BLaER1 treated with 17β-estradiol and CSF1 and Interleukin-3, amounts not matched to agents 10 nM and 100 nM (cell line): ENCODE data around the gene MAML2.

Source experiments
- H3K27ac ChIP-seq, 11 experiments: shearing (Covaris generic); formaldehyde crosslinking; 2 replicates each; pipeline ENCODE4 v1.8.1; 2022
- H3K27me3 ChIP-seq, 11 experiments: shearing (Covaris generic); formaldehyde crosslinking; 2 replicates each; pipeline ENCODE4 v1.8.1; 2022
- H3K36me3 ChIP-seq, 11 experiments: shearing (Covaris generic); formaldehyde crosslinking; 2 replicates each; pipeline ENCODE4 v1.8.1; 2022
- H3K4me1 ChIP-seq, 10 experiments: shearing (Covaris generic); formaldehyde crosslinking; 2 replicates each; pipeline ENCODE4 v1.8.1; 2022
- H3K4me2 ChIP-seq, 11 experiments: shearing (Covaris generic); formaldehyde crosslinking; 2 replicates each; pipeline ENCODE4 v1.8.1; 2022
- H3K4me3 ChIP-seq, 10 experiments: shearing (Covaris generic); formaldehyde crosslinking; 2 replicates each; pipeline ENCODE4 v1.8.1; 2022
- H3K9ac ChIP-seq, 11 experiments: shearing (Covaris generic); formaldehyde crosslinking; 2 replicates each; pipeline ENCODE4 v1.8.1; 2022
- H3K9me3 ChIP-seq, 11 experiments: shearing (Covaris generic); formaldehyde crosslinking; replicated peaks in 1 of 11; 2 replicates each; pipeline ENCODE4 v1.8.1; 2022
- H4K20me1 ChIP-seq, 11 experiments: shearing (Covaris generic); formaldehyde crosslinking; 2 replicates each; pipeline ENCODE4 v1.8.1; 2022
- Cebpa-rat ChIP-seq, 11 experiments: shearing (Covaris generic); IDR thresholded peaks; 2 replicates each; pipeline ENCODE4 v1.8.1; 2022

The MAML2 gene

GRCh38 chr11:96337541-96338431 is 5.2 kb downstream of the MAML2 start:
- Histone ChIP-seq H3K27ac (peak overlapping the region in 1 of 11 experiments; percentile 85; a peak in 2 of 22 replicates), H4K20me1 (peaks cover 0 to 63% (median 0%) of the 10 kb centered on the region in 11 experiments; a peak in 6 of 22 replicates), H3K9ac (peak overlapping the region in 3 of 11 experiments; percentile 15 to 86 (median 84); a peak in 6 of 22 replicates), H3K4me1 (peaks cover 14 to 82% (median 38%) of the 10 kb centered on the region in 10 experiments; a peak in 19 of 20 replicates), H3K36me3 (peaks cover 0 to 32% (median 0%) of the 10 kb centered on the region in 11 experiments; a peak in 7 of 22 replicates), H3K9me3 (no peaks in the 10 kb centered on the region), H3K27me3 (peaks cover 0 to 29% (median 23%) of the 10 kb centered on the region in 11 experiments; a peak in 17 of 22 replicates), H3K4me3 (peak overlapping the region in 3 of 10 experiments; percentile 43 to 83 (median 83); a peak in 6 of 20 replicates), H3K4me2 (peak overlapping the region in 5 of 11 experiments; percentile 78 to 98 (median 92); a peak in 10 of 22 replicates)
- TF ChIP-seq Cebpa-rat (IDR thresholded peaks at IDR 0.05) = no peak

DNA sequence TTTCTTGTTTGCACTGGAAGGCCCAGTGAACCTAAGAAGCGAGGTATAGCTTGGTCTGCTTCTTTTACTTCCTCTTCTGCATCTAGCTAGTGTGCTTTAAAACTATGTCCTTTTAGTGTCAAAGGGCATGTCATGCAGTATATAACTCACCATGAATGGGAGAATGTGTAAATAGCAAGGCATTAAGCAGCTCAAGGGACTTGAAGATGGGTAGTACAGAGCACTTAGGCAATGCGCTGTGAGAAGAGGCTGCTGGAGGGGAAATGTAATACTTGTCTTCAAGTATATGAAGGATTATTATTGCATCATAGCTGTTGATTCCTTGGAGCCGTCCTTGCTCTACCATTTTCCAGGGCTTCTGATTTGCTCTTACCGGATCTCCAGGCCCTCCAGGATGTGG is 7.6 kb downstream of the MAML2 start:
- H3K27ac ChIP-seq = no peak overlapping the region
- H3K9ac ChIP-seq = no peak overlapping the region
- H4K20me1 ChIP-seq = peaks cover 0 to 87% (median 0%) of the 10 kb centered on the region in 11 experiments; a peak in 6 of 22 replicates
- H3K9me3 ChIP-seq = 0 out of 22 replicates have a peak, but pooled peaks cover 0 to 7% (median 0%) of the 10 kb centered on the region in 11 experiments
- H3K4me1 ChIP-seq = peaks cover 9 to 97% (median 29%) of the 10 kb centered on the region in 10 experiments; a peak in 18 of 20 replicates
- peak in 6 of 11 experiments; percentile 17 to 82 (median 47); a peak in 7 of 22 replicates for TF ChIP-seq Cebpa-rat (IDR thresholded peaks at IDR 0.05)
- H3K27me3 ChIP-seq = peaks cover 0 to 5% (median 0%) of the 10 kb centered on the region in 11 experiments; a peak in 6 of 22 replicates
- H3K4me2 ChIP-seq = peak overlapping the region in 3 of 11 experiments; percentile 4 to 97 (median 92); a peak in 6 of 22 replicates
- no peak overlapping the region for H3K4me3 ChIP-seq
- H3K36me3 ChIP-seq = peaks cover 0 to 39% (median 0%) of the 10 kb centered on the region in 11 experiments; a peak in 7 of 22 replicates

GRCh38 chr11:96334219-96334618 is 8.8 kb downstream of the MAML2 start:
- peaks cover 5 to 98% (median 18%) of the 10 kb centered on the region in 10 experiments; a peak in 18 of 20 replicates for H3K4me1 ChIP-seq
- H3K4me3 ChIP-seq = no peak overlapping the region
- 0 out of 22 replicates have a peak, but pooled peaks cover 0 to 7% (median 0%) of the 10 kb centered on the region in 11 experiments for H3K9me3 ChIP-seq
- no peak overlapping the region for H3K27ac ChIP-seq
- TF ChIP-seq Cebpa-rat (IDR thresholded peaks at IDR 0.05) = no peak
- peaks cover 0 to 51% (median 0%) of the 10 kb centered on the region in 11 experiments; a peak in 6 of 22 replicates for H3K36me3 ChIP-seq
- peaks cover 0 to 99% (median 0%) of the 10 kb centered on the region in 11 experiments; a peak in 6 of 22 replicates for H4K20me1 ChIP-seq
- H3K27me3 ChIP-seq = no peaks in the 10 kb centered on the region
- H3K9ac ChIP-seq = no peak overlapping the region
- peak overlapping the region in 2 of 11 experiments; percentile 92 to 97; a peak in 4 of 22 replicates for H3K4me2 ChIP-seq

DNA sequence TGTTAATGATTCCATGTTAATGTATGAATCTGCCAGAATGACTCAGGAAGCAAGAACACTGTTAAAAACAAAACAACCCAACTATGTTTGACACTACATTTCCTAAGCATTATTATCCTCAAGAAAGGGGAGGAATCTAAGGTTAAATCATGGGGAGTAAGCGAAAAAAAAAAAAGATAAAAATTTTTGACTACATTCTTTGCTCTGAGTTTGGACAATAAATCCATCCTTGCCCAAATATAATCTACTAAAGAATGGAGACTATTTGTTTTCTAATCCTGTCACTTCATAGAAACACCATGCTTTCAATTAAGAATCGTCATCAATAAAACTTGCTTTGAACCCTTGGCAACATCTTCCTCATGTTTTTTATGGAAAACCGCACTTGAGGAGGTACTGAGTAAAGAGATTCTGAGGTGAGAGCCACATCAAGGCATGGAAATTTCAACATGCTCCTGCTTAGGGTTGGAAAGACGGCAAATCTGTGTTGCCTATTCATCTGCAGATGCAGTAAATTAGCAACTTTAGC is 9.7 kb downstream of the MAML2 start:
- H4K20me1 ChIP-seq = peaks cover 0 to 100% (median 0%) of the 10 kb centered on the region in 11 experiments; a peak in 6 of 22 replicates
- peaks cover 0 to 61% (median 0%) of the 10 kb centered on the region in 11 experiments; a peak in 6 of 22 replicates for H3K36me3 ChIP-seq
- no peaks in the 10 kb centered on the region for H3K27me3 ChIP-seq
- peaks cover 0 to 100% (median 10%) of the 10 kb centered on the region in 10 experiments; a peak in 11 of 20 replicates for H3K4me1 ChIP-seq
- no peak overlapping the region for H3K9ac ChIP-seq
- H3K9me3 ChIP-seq = 0 out of 22 replicates have a peak, but pooled peaks cover 0 to 7% (median 0%) of the 10 kb centered on the region in 11 experiments
- H3K4me3 ChIP-seq = no peak overlapping the region
- H3K27ac ChIP-seq = no peak overlapping the region
- no peak for TF ChIP-seq Cebpa-rat (IDR thresholded peaks at IDR 0.05)
- H3K4me2 ChIP-seq = peak overlapping the region in 2 of 11 experiments; percentile 66 to 97; a peak in 5 of 22 replicates

- Histone ChIP-seq H3K4me1 (peaks cover 0 to 93% (median 8%) of the 10 kb centered on the region in 10 experiments; a peak in 11 of 20 replicates), H3K4me3 (no peak overlapping the region), H3K9ac (no peak overlapping the region), H3K27me3 (no peaks in the 10 kb centered on the region), H4K20me1 (peaks cover 0 to 100% (median 0%) of the 10 kb centered on the region in 11 experiments; a peak in 6 of 22 replicates), H3K36me3 (peaks cover 0 to 69% (median 0%) of the 10 kb centered on the region in 11 experiments; a peak in 6 of 22 replicates), H3K9me3 (0 out of 22 replicates have a peak, but pooled peaks cover 0 to 7% (median 0%) of the 10 kb centered on the region in 11 experiments), H3K4me2 (peak overlapping the region in 5 of 11 experiments; percentile 18 to 97 (median 56); a peak in 10 of 22 replicates), H3K27ac (peak overlapping the region in 1 of 11 experiments; percentile 18; a peak in 1 of 22 replicates)
- TF ChIP-seq Cebpa-rat (IDR thresholded peaks at IDR 0.05) = no peak
Measured at GRCh38 chr11:96332126-96332771, 10.7 kb downstream of the MAML2 start.

GRCh38 chr11:96331699-96332116 is 11.3 kb downstream of the MAML2 start:
- H3K4me1 ChIP-seq = peaks cover 0 to 92% (median 8%) of the 10 kb centered on the region in 10 experiments; a peak in 11 of 20 replicates
- H3K4me3 ChIP-seq = no peak overlapping the region
- H3K36me3 ChIP-seq = peaks cover 0 to 74% (median 0%) of the 10 kb centered on the region in 11 experiments; a peak in 6 of 22 replicates
- 0 out of 22 replicates have a peak, but pooled peaks cover 0 to 7% (median 0%) of the 10 kb centered on the region in 11 experiments for H3K9me3 ChIP-seq
- H3K4me2 ChIP-seq = peak overlapping the region in 5 of 11 experiments; percentile 18 to 97 (median 56); a peak in 10 of 22 replicates
- H4K20me1 ChIP-seq = peaks cover 0 to 100% (median 0%) of the 10 kb centered on the region in 11 experiments; a peak in 5 of 22 replicates
- no peaks in the 10 kb centered on the region for H3K27me3 ChIP-seq
- TF ChIP-seq Cebpa-rat (IDR thresholded peaks at IDR 0.05) = no peak
- no peak overlapping the region; a peak in 1 of 22 replicates for H3K27ac ChIP-seq
- H3K9ac ChIP-seq = no peak overlapping the region

GRCh38 chr11:96330511-96330859 is 12.5 kb downstream of the MAML2 start:
- TF ChIP-seq Cebpa-rat (IDR thresholded peaks at IDR 0.05) = peak in 2 of 11 experiments; percentile 62 to 65; a peak in 4 of 22 replicates
- Histone ChIP-seq H4K20me1 (peaks cover 0 to 100% (median 0%) of the 10 kb centered on the region in 11 experiments; a peak in 5 of 22 replicates), H3K27me3 (no peaks in the 10 kb centered on the region), H3K27ac (no peak overlapping the region), H3K9me3 (0 out of 22 replicates have a peak, but pooled peaks cover 0 to 7% (median 0%) of the 10 kb centered on the region in 11 experiments), H3K36me3 (peaks cover 0 to 76% (median 0%) of the 10 kb centered on the region in 11 experiments; a peak in 6 of 22 replicates), H3K9ac (no peak overlapping the region), H3K4me2 (peak overlapping the region in 4 of 11 experiments; percentile 8 to 97 (median 46); a peak in 5 of 22 replicates), H3K4me1 (peaks cover 0 to 89% (median 8%) of the 10 kb centered on the region in 10 experiments; a peak in 11 of 20 replicates), H3K4me3 (no peak overlapping the region)
